CD8-positive, alpha-beta memory T cell (primary cell): ENCODE data around the gene ZNF646. TPM values are rescaled to one million over a fixed set of nuclear protein-coding genes. Genes with fewer than 3 reads are reported as not detected.
A peak's percentile ranks its signal among the peaks of the same experiment; 100 is the strongest.

Experiments
- CTCF ChIA-PET: fragments of 350-600 bp; sonication (Branson Sonifier 250); formaldehyde crosslinking; loops from one replicate; lab custom pipeline; 2021; ENCODE audit warnings: antibody characterized with exemption; lab: Charles Lee
- POLR2A ChIA-PET: fragments of 350-600 bp; sonication (Branson Sonifier 250); formaldehyde crosslinking; loops from one replicate; lab custom pipeline; 2021; ENCODE audit warnings: antibody characterized with exemption; lab: Charles Lee
- DNase-seq, 5 donors: peaks; one replicate each; pipeline versions ENCODE4 v3.0.0 to v3.0.0-alpha.2; 2020 to 2022; ENCODE audit warnings: mixed read lengths in 1 of 5
- H3K27ac ChIP-seq: one replicate; pipeline ENCODE4 v1.7.0; 2013; ENCODE audit warnings: low read depth, mild to moderate bottlenecking, low read length, moderate library complexity
- H3K27me3 ChIP-seq: 2 replicates; pipeline ENCODE4 v1.7.0; 2013; ENCODE audit warnings: low read length, mild to moderate bottlenecking; ENCODE audit not compliant: insufficient read depth, poor library complexity, severe bottlenecking
- H3K36me3 ChIP-seq: 2 replicates; pipeline ENCODE4 v1.7.0; 2013; ENCODE audit warnings: mild to moderate bottlenecking, low read length, moderate library complexity; ENCODE audit not compliant: insufficient read depth
- H3K4me1 ChIP-seq: 2 replicates; pipeline ENCODE4 v1.7.0; 2013; ENCODE audit warnings: mild to moderate bottlenecking, low read length, moderate library complexity; ENCODE audit not compliant: insufficient read depth
- H3K4me3 ChIP-seq: 2 replicates; pipeline ENCODE4 v1.7.0; 2013; ENCODE audit warnings: mild to moderate bottlenecking, low read length
- H3K9me3 ChIP-seq: 2 replicates; pipeline ENCODE4 v1.7.0; 2013; ENCODE audit warnings: mild to moderate bottlenecking, low read length
- H3K27ac Mint-ChIP-seq, 8 donors: one replicate each; pipeline ENCODE4 v1.8.0; 2020 to 2021; ENCODE audit warnings: mixed read lengths in 8 of 8, mild to moderate bottlenecking in 6 of 8, inconsistent platforms in 3 of 8, moderate library complexity in 3 of 8
- H3K27me3 Mint-ChIP-seq, 2 donors: one replicate each; pipeline ENCODE4 v1.8.0; 2020 to 2021; ENCODE audit warnings: mixed read lengths in 2 of 2, mild to moderate bottlenecking in 1 of 2, moderate library complexity in 1 of 2
- H3K36me3 Mint-ChIP-seq, 3 donors: one replicate each; pipeline ENCODE4 v1.8.0; 2020 to 2021; ENCODE audit warnings: mixed read lengths in 3 of 3, inconsistent platforms in 1 of 3, mild to moderate bottlenecking in 1 of 3
- H3K4me1 Mint-ChIP-seq, 3 donors: one replicate each; pipeline ENCODE4 v1.8.0; 2020 to 2021; ENCODE audit warnings: mixed read lengths in 3 of 3, inconsistent platforms in 1 of 3, mild to moderate bottlenecking in 1 of 3
- H3K4me3 Mint-ChIP-seq, 7 donors: one replicate each; pipeline ENCODE4 v1.8.0; 2020 to 2021; ENCODE audit warnings: mixed read lengths in 7 of 7, mild to moderate bottlenecking in 6 of 7, moderate library complexity in 4 of 7, inconsistent platforms in 2 of 7
- H3K9me3 Mint-ChIP-seq, 5 donors: one replicate each; pipeline ENCODE4 v1.8.0; 2020 to 2022; ENCODE audit warnings: mixed read lengths in 5 of 5, mild to moderate bottlenecking in 3 of 5, moderate library complexity in 2 of 5, inconsistent platforms in 1 of 5
- polyA plus RNA-seq: library from polyadenylated mRNA; unstranded; fragments of 300-500 nt; fragmentation: Illumina TruSeq; gene quantifications from one replicate; pipeline ENCODE4 v1.2.3, GENCODE V29; 2021
- total RNA-seq, 2 experiments: library from RNA; stranded (reverse); gene quantifications; one replicate each; pipeline ENCODE4 v1.2.3, GENCODE V29; 2021

ZNF646 gene
- total and polyA plus RNA-seq, 3 experiments from 2014 or later = 9.3 to 25.9 (median 23.4) TPM

DNA sequence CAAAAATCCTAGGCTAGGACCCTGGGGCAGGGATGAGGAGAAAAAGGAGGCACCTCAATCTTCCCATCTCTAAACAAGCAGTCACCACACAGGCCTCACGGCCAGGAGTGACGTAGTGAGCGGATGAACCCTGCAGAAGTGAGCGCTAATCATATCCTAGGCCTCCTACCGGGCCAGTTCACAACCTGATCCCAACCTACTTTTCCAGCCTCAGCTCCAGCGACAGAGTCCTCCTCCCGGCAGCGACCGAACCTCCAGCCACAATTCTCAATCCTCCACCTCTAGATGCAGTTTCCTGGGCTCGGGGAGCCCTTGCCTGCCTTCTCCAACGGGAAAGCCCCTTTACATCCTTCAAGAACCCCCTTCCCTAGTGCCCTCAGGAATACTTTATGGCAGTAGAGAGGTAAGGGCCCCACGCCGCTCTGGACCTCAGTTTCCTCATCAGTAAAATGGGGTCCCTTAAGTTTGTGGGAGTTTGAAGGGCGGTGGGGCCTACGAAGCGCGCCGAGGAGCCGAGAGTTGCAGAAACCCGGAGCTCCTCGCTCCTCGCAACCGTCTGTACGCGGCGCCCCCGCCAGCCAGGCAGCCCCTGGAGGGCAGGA is 1.6 kb upstream of the ZNF646 start:
- Mint-ChIP-seq H3K9me3 (no peaks in the 10 kb centered on the region), H3K4me1 (peaks cover 39 to 51% (median 43%) of the 10 kb centered on the region in 3 donors), H3K36me3 (peaks cover 0 to 41% (median 0%) of the 10 kb centered on the region in 3 donors), H3K4me3 (peak overlapping the region; percentile 87 to 97 (median 97)), H3K27ac (peak overlapping the region; percentile 89 to 97 (median 94)), H3K27me3 (peaks cover 0 to 3% of the 10 kb centered on the region in 2 donors)
- peak in 2 of 5 donors; percentile 12 to 16 for DNase-seq
- POLR2A ChIA-PET = interaction anchor here (0.6 to 2.4 kb wide), 6 partner anchors 9 to 130 kb away, joined by 3 to 37 read pairs (median 16); partner anchors contain the start of genes KAT8, PYCARD and STX4
- CTCF ChIA-PET = interaction anchor here (1.5 to 2.2 kb wide), 4 partner anchors 8 to 119 kb away, joined by 3 to 8 read pairs (median 6); no protein-coding TSS in a partner anchor
- Histone ChIP-seq H3K9me3 (no peaks in the 10 kb centered on the region), H3K27me3 (no peaks in the 10 kb centered on the region), H3K27ac (peak overlapping the region; percentile 89), H3K4me3 (peak overlapping the region; percentile 100), H3K36me3 (peaks cover 9% of the 10 kb centered on the region), H3K4me1 (peaks cover 24% of the 10 kb centered on the region)

DNA sequence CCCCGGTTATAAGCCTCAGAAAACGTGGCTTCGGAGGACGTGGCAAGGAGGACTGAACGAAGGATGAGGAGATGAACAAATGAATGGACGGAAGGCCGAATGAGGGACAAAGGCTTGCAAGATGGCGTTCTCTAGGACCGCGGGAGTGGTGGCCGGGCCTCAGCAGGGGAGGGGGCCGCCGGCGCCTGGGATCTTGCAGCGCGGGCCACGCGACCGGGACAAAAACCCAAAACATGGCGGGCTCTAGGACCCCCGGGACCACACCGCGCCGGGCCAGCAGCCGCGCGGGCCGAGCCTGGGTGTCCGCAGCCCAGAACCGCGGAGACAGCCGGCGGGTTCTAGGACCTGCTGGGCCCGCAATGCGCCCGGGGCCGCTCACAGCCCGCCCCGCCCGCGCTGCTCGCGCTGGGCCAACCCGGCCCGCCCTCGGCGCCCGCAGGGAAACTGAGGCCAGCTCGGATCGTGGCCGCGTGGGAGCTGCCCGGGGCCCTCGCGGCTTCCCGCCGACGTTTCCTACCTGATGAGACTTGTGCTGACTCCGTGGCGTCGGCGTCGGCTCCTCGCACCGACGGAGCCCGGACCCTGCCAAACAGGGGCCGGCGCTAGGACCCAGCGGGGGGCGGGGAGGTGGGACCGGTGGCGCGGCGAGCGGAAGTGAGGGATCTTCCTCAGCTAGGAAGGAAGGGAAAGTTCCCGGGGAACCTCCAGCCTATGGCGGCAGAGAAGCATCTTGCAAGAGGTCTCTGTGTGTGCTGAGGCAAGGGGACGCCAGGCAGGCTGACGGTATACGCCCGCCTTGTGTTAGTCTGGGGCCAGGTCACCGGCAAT is 866 bp upstream of the ZNF646 start:
- no peaks in the 10 kb centered on the region for H3K9me3 Mint-ChIP-seq
- peaks cover 17% of the 10 kb centered on the region for H3K36me3 ChIP-seq

DNA sequence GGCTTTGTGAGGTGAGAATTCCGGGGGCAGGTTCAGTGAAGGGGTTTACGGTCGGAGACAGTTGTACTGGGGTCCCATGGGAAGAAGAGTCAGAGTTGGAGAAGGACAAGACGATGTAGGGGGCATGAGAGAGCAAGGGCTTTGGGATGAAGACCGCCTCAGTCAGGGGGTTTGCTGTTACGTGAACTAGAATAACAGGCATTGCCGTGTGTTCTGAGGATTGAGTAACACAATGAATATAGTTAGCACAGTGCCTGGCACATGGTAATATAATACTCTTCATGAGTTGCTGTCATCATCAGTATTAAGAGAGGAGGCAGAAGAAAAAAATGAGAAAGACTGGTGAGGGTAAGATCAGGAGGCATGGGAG is 577 bp downstream of the ZNF646 start:
- no peaks in the 10 kb centered on the region for H3K27me3 ChIP-seq
- H3K36me3 ChIP-seq = peaks cover 27% of the 10 kb centered on the region
- Mint-ChIP-seq H3K36me3 (peaks cover 0 to 63% (median 2%) of the 10 kb centered on the region in 3 donors), H3K9me3 (no peaks in the 10 kb centered on the region), H3K27ac (peak overlapping the region; percentile 89 to 100 (median 98)), H3K4me3 (peak overlapping the region; percentile 87 to 97 (median 90)), H3K4me1 (peaks cover 34 to 55% (median 37%) of the 10 kb centered on the region in 3 donors), H3K27me3 (peaks cover 0 to 3% of the 10 kb centered on the region in 2 donors)
- H3K27ac ChIP-seq = peak overlapping the region; percentile 89
- peaks cover 24% of the 10 kb centered on the region for H3K4me1 ChIP-seq
- no peak for DNase-seq
- H3K4me3 ChIP-seq = peak overlapping the region; percentile 100
- ChIA-PET POLR2A (interaction anchor here (0.5 to 2.4 kb wide), 11 partner anchors 19 to 385 kb away, joined by 3 to 37 read pairs (median 4); partner anchors contain the start of genes ARMC5, FUS, KAT8 and PYCARD), CTCF (interaction anchor here (1.1 to 1.9 kb wide), 3 partner anchors 75 to 121 kb away, joined by 3 to 5 read pairs (median 5); partner anchors contain the start of gene PRSS36)
- H3K9me3 ChIP-seq = no peaks in the 10 kb centered on the region

More for the DNA sequence above, 866 bp upstream of the ZNF646 start:
- Mint-ChIP-seq H3K27me3 (peaks cover 0 to 3% of the 10 kb centered on the region in 2 donors), H3K4me3 (peak overlapping the region; percentile 87 to 97 (median 97)), H3K27ac (peak overlapping the region; percentile 89 to 100 (median 98)), H3K4me1 (peaks cover 40 to 54% (median 45%) of the 10 kb centered on the region in 3 donors), H3K36me3 (peaks cover 0 to 49% (median 0%) of the 10 kb centered on the region in 3 donors)
- DNase-seq = peak; percentile 84 to 91 (median 85)
- H3K27ac ChIP-seq = peak overlapping the region; percentile 89
- ChIA-PET CTCF (interaction anchor here (0.8 to 2.2 kb wide), 14 partner anchors 9 to 387 kb away, joined by 3 to 9 read pairs (median 4); partner anchors contain the start of genes ARMC5, HSD3B7, KAT8 and PRSS36), POLR2A (interaction anchor here (0.6 to 2.4 kb wide), 15 partner anchors 10 to 386 kb away, joined by 3 to 37 read pairs (median 5); partner anchors contain the start of genes ARMC5, FUS, KAT8 and PYCARD)
- H3K4me1 ChIP-seq = peaks cover 24% of the 10 kb centered on the region
- no peaks in the 10 kb centered on the region for H3K9me3 ChIP-seq
- H3K4me3 ChIP-seq = peak overlapping the region; percentile 100
- H3K27me3 ChIP-seq = no peaks in the 10 kb centered on the region

DNA sequence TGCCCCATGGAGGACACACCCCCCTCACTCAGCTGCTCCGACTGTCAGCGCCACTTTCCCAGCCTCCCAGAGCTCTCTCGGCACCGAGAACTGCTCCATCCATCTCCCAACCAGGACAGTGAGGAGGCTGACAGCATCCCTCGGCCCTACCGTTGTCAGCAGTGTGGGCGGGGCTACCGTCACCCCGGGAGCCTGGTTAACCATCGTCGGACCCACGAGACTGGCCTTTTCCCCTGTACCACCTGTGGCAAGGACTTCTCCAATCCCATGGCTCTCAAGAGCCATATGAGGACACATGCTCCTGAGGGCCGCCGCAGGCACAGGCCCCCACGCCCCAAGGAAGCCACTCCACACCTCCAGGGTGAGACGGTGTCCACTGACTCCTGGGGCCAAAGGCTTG is 2.1 kb downstream of the ZNF646 start:
- H3K27ac ChIP-seq = no peak overlapping the region
- no peaks in the 10 kb centered on the region for H3K9me3 ChIP-seq
- H3K4me3 ChIP-seq = no peak overlapping the region
- peaks cover 27% of the 10 kb centered on the region for H3K36me3 ChIP-seq
- Mint-ChIP-seq H3K36me3 (peaks cover 0 to 77% (median 2%) of the 10 kb centered on the region in 3 donors), H3K4me3 (peak overlapping the region in 6 of 7 donors; percentile 15 to 95 (median 60)), H3K9me3 (no peaks in the 10 kb centered on the region), H3K27ac (peak overlapping the region in 7 of 8 donors; percentile 28 to 99 (median 77)), H3K27me3 (peaks cover 0 to 3% of the 10 kb centered on the region in 2 donors), H3K4me1 (peaks cover 34 to 60% (median 37%) of the 10 kb centered on the region in 3 donors)
- no peaks in the 10 kb centered on the region for H3K27me3 ChIP-seq
- peaks cover 24% of the 10 kb centered on the region for H3K4me1 ChIP-seq
- no peak for DNase-seq
- ChIA-PET CTCF (interaction anchor here (1.0 kb wide), 1 partner anchor 66 kb away, joined by 3 read pairs; no protein-coding TSS in a partner anchor), POLR2A (no interaction called here)

DNA sequence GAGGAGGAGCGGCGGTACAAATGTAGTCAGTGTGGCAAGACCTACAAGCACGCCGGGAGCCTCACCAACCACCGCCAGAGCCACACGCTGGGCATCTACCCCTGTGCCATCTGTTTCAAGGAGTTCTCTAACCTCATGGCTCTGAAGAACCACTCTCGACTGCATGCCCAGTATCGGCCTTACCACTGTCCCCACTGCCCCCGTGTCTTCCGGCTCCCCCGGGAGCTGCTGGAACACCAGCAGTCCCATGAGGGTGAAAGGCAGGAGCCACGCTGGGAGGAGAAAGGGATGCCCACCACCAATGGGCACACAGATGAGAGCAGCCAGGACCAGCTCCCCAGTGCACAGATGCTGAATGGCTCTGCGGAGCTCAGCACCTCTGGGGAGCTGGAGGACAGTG is 2.8 kb downstream of the ZNF646 start:
- Histone ChIP-seq H3K27me3 (no peaks in the 10 kb centered on the region), H3K4me1 (peaks cover 17% of the 10 kb centered on the region), H3K27ac (no peak overlapping the region), H3K4me3 (no peak overlapping the region), H3K9me3 (no peaks in the 10 kb centered on the region), H3K36me3 (peaks cover 27% of the 10 kb centered on the region)
- H3K36me3 Mint-ChIP-seq = peaks cover 0 to 82% (median 2%) of the 10 kb centered on the region in 3 donors
- no peaks in the 10 kb centered on the region for H3K9me3 Mint-ChIP-seq
- POLR2A ChIA-PET = no interaction called here
- H3K27me3 Mint-ChIP-seq = peaks cover 0 to 3% of the 10 kb centered on the region in 2 donors
- no peak overlapping the region for H3K4me3 Mint-ChIP-seq
- H3K4me1 Mint-ChIP-seq = peaks cover 29 to 58% (median 32%) of the 10 kb centered on the region in 3 donors
- H3K27ac Mint-ChIP-seq = no peak overlapping the region
- CTCF ChIA-PET = no interaction called here
- no peak for DNase-seq

DNA sequence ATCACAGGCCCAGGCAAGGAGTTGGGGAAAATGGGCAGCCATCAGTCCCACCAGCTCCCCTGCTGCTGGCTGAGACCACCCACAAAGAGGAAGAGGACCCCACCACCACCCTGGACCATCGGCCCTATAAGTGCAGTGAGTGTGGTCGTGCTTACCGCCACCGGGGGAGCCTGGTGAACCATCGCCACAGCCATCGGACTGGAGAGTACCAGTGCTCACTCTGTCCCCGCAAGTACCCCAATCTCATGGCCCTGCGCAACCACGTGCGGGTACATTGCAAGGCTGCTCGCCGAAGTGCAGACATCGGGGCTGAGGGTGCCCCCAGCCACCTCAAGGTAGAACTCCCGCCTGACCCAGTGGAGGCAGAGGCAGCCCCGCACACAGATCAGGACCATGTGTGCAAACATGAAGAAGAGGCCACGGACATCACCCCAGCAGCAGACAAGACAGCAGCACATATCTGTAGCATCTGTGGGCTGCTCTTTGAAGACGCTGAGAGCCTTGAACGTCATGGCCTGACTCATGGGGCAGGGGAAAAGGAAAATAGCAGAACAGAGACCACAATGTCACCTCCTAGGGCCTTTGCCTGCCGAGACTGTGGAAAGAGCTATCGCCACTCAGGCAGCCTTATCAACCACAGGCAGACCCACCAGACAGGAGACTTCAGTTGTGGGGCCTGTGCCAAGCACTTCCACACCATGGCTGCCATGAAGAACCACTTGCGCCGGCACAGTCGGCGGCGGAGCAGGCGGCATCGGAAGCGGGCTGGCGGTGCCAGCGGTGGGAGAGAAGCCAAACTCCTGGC is 3.6 kb downstream of the ZNF646 start:
- peak overlapping the region in 1 of 8 donors; percentile 34 for H3K27ac Mint-ChIP-seq
- peaks cover 0 to 83% (median 2%) of the 10 kb centered on the region in 3 donors for H3K36me3 Mint-ChIP-seq
- CTCF ChIA-PET = no interaction called here
- no peaks in the 10 kb centered on the region for H3K9me3 Mint-ChIP-seq
- Histone ChIP-seq H3K27me3 (no peaks in the 10 kb centered on the region), H3K27ac (no peak overlapping the region), H3K36me3 (peaks cover 27% of the 10 kb centered on the region), H3K4me3 (no peak overlapping the region), H3K9me3 (no peaks in the 10 kb centered on the region), H3K4me1 (peaks cover 10% of the 10 kb centered on the region)
- peaks cover 24 to 55% (median 28%) of the 10 kb centered on the region in 3 donors for H3K4me1 Mint-ChIP-seq
- POLR2A ChIA-PET = no interaction called here
- no peak overlapping the region for H3K4me3 Mint-ChIP-seq
- H3K27me3 Mint-ChIP-seq = peaks cover 0 to 3% of the 10 kb centered on the region in 2 donors
- DNase-seq = no peak
